ENCODE data around the gene CPN1. TPM values are rescaled to one million over a fixed set of nuclear protein-coding genes. Genes with fewer than 3 reads are reported as not detected.

CPN1 gene
- total RNA-seq, 1 donor from 2014 or later = not detected

DNA sequence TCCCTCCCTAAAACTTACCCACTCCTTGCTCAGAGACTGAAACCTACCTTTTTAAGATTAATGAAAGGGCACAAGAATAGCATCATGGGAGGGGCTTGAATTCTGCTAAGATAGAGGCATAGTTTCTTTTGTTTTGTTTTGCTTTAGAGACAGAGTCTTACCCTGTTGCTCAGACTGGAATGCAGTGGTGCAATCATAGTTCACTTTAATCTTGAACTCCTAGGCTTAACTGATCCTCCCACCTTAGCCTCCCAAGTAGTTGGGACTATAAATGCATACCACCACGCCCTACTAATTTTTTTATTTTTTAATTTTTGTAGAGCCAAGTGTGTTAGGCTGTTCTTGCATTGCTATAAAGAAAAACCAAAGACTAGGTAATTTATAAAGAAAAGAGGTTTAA is 54.3 kb downstream of the CPN1 start:
- no peak overlapping the region for H3K4me3 ChIP-seq (ENCODE audit: low read depth, low read length)
- DNase-seq (ENCODE audit: low read depth) = no peak
- TF ChIP-seq, protein P1, sequence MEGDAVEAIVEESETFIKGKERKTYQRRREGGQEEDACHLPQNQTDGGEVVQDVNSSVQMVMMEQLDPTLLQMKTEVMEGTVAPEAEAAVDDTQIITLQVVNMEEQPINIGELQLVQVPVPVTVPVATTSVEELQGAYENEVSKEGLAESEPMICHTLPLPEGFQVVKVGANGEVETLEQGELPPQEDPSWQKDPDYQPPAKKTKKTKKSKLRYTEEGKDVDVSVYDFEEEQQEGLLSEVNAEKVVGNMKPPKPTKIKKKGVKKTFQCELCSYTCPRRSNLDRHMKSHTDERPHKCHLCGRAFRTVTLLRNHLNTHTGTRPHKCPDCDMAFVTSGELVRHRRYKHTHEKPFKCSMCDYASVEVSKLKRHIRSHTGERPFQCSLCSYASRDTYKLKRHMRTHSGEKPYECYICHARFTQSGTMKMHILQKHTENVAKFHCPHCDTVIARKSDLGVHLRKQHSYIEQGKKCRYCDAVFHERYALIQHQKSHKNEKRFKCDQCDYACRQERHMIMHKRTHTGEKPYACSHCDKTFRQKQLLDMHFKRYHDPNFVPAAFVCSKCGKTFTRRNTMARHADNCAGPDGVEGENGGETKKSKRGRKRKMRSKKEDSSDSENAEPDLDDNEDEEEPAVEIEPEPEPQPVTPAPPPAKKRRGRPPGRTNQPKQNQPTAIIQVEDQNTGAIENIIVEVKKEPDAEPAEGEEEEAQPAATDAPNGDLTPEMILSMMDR (IDR thresholded peaks at IDR 0.05; ENCODE audit: insufficient read depth, low read length, poor library complexity, severe bottlenecking) = no peak
- H3K36me3 ChIP-seq (ENCODE audit: control insufficient read depth, insufficient read depth, low read length) = no peaks in the 10 kb centered on the region
- H3K27me3 ChIP-seq (ENCODE audit: control insufficient read depth, insufficient read depth, low read length) = no peaks in the 10 kb centered on the region

DNA sequence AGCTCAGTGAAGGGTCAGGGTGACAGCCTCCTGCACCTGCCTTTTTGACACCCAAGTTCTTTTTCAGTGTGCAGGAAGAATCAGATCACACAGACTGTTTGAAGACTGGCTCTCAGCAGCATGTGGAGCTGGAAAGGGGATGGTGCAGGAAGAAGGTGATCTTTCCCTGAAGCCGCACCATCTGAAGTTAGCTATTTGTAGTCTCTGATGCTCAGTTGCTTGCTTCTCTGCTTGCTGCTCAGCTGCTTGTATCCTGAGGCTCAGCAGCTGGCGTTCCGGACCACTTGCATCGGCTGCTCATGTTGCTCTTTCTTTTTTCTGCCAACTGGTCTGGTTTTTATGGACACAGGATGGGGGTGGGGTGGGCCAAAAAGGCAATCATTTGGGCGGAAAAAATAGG is 56.1 kb downstream of the CPN1 start:
- DNase-seq (ENCODE audit: low read depth) = no peak
- H3K36me3 ChIP-seq (ENCODE audit: control insufficient read depth, insufficient read depth, low read length) = no peaks in the 10 kb centered on the region
- no peaks in the 10 kb centered on the region for H3K27me3 ChIP-seq (ENCODE audit: control insufficient read depth, insufficient read depth, low read length)
- TF ChIP-seq, protein P1 (IDR thresholded peaks at IDR 0.05; ENCODE audit: insufficient read depth, low read length, poor library complexity, severe bottlenecking) = no peak
- H3K4me3 ChIP-seq (ENCODE audit: low read depth, low read length) = no peak overlapping the region

DNA sequence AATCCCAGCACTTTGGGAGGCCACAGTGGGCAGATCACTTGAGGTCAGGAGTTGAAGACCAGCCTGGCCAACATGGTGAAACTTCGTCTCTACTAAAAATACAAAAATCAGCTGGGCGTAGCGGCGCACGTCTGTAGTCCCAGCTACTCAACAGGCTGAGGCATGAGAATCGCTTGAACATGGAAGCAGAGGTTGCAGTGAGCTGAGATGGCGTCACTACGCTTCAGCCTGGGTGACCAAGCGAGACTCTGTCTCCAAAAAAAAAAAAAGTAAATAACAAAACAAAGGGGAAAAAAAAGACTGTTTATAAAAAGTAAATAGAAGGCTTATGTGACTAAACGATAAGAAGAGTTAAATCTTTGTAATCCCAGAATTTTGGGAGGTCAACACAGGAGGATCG is 56.9 kb downstream of the CPN1 start:
- Histone ChIP-seq H3K27me3 (ENCODE audit: control insufficient read depth, insufficient read depth, low read length) (no peaks in the 10 kb centered on the region), H3K4me3 (ENCODE audit: low read depth, low read length) (no peak overlapping the region), H3K36me3 (ENCODE audit: control insufficient read depth, insufficient read depth, low read length) (no peaks in the 10 kb centered on the region)
- TF ChIP-seq, protein P1 (IDR thresholded peaks at IDR 0.05; ENCODE audit: insufficient read depth, low read length, poor library complexity, severe bottlenecking) = no peak
- no peak for DNase-seq (ENCODE audit: low read depth)

GRCh38 chr10:100022403-100022802 is 59.3 kb downstream of the CPN1 start:
- Histone ChIP-seq H3K27me3 (ENCODE audit: control insufficient read depth, insufficient read depth, low read length) (no peaks in the 10 kb centered on the region), H3K4me3 (ENCODE audit: low read depth, low read length) (no peak overlapping the region), H3K36me3 (ENCODE audit: control insufficient read depth, insufficient read depth, low read length) (no peaks in the 10 kb centered on the region)
- no peak for DNase-seq (ENCODE audit: low read depth)
- TF ChIP-seq, protein P1 (IDR thresholded peaks at IDR 0.05; ENCODE audit: insufficient read depth, low read length, poor library complexity, severe bottlenecking) = no peak

- Histone ChIP-seq H3K4me3 (ENCODE audit: low read depth, low read length) (no peak overlapping the region), H3K36me3 (ENCODE audit: control insufficient read depth, insufficient read depth, low read length) (no peaks in the 10 kb centered on the region), H3K27me3 (ENCODE audit: control insufficient read depth, insufficient read depth, low read length) (no peaks in the 10 kb centered on the region)
- no peak for DNase-seq (ENCODE audit: low read depth)
- TF ChIP-seq, protein P1 (IDR thresholded peaks at IDR 0.05; ENCODE audit: insufficient read depth, low read length, poor library complexity, severe bottlenecking) = no peak
Observed at GRCh38 chr10:100021322-100021721, 60.3 kb downstream of the CPN1 start.

DNA sequence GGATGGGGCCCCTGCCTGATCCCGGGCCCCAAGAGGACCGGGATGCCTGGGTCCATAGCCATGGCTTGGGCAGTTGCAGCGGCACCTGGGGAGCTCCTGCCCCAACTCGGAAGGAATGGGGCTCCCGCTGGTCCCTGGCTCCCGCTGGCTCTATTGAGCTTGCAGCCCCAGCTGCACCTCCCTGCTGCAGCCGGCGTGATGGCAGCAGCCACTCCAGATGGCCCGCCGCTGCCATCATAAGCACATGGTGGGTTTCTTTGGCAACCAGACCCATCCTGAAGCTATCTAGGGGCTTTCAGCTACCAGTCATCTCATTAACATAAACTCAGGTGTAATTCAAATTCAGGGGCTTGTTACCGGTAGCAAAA is 60.8 kb downstream of the CPN1 start:
- TF ChIP-seq, protein P1 (IDR thresholded peaks at IDR 0.05; ENCODE audit: insufficient read depth, low read length, poor library complexity, severe bottlenecking) = no peak
- H3K36me3 ChIP-seq (ENCODE audit: control insufficient read depth, insufficient read depth, low read length) = no peaks in the 10 kb centered on the region
- H3K27me3 ChIP-seq (ENCODE audit: control insufficient read depth, insufficient read depth, low read length) = no peaks in the 10 kb centered on the region
- DNase-seq (ENCODE audit: low read depth) = no peak
- H3K4me3 ChIP-seq (ENCODE audit: low read depth, low read length) = no peak overlapping the region
